Bronchial epithelial cell (primary cell): ENCODE measurements around the gene STAT5B. TPM values are rescaled to one million over a fixed set of nuclear protein-coding genes. Genes with fewer than 3 reads are reported as not detected.
A peak's percentile ranks its signal among the peaks of the same experiment; 100 is the strongest.
"Not testable (repeated sequence)": the region's sequence is repeated elsewhere in the genome, so short reads cannot be mapped to it uniquely, and the experiment has no call there.

Experiments
- DNase-seq: peaks from one replicate; pipeline ENCODE4 v3.0.0-alpha.2; 2010; ENCODE audit warnings: low read depth
- FAIRE-seq: peaks from 2 replicates; lab custom pipeline; 2011; peaks lifted over from hg19 to GRCh38; lab: Jason Lieb, UNC
- H3K27me3 ChIP-seq: 2 replicates; pipeline ENCODE4 v1.5.1; 2011; ENCODE audit warnings: low read length; ENCODE audit not compliant: control insufficient read depth, insufficient read depth
- H3K36me3 ChIP-seq: 2 replicates; pipeline ENCODE4 v1.5.1; 2011; ENCODE audit warnings: low read length; ENCODE audit not compliant: control insufficient read depth, insufficient read depth
- H3K4me3 ChIP-seq: 2 replicates; pipeline ENCODE4 v1.5.1; 2011; ENCODE audit warnings: mild to moderate bottlenecking, low read depth, low read length, control low read depth
- CTCF ChIP-seq: IDR thresholded peaks from 2 replicates; pipeline ENCODE4 v1.5.1; 2011; ENCODE audit warnings: mild to moderate bottlenecking, moderate library complexity, low read length, control low read depth, inconsistent platforms; ENCODE audit not compliant: insufficient read depth, severe bottlenecking
- total RNA-seq: library from RNA; depleted of rRNA; stranded (reverse); fragments of >200 nt; gene quantifications from 2 replicates; pipeline ENCODE4 v1.2.1, GENCODE V29; 2014

Gene STAT5B
- total RNA-seq, 1 donor from 2014 or later: 11.6 TPM

- Histone ChIP-seq H3K4me3 (no peak overlapping the region), H3K36me3 (no peaks in the 10 kb centered on the region), H3K27me3 (no peaks in the 10 kb centered on the region)
- DNase-seq (no peak), FAIRE-seq (no peak)
- no peak for TF ChIP-seq CTCF
These were observed 28.2 kb upstream of the STAT5B start for GRCh38 chr17:42304187-42305030.

GRCh38 chr17:42303694-42304093 is 27.5 kb upstream of the STAT5B start:
- Histone ChIP-seq H3K27me3 (no peaks in the 10 kb centered on the region), H3K36me3 (no peaks in the 10 kb centered on the region), H3K4me3 (no peak overlapping the region)
- no peak for FAIRE-seq
- DNase-seq: no peak
- no peak for TF ChIP-seq CTCF

- H3K27me3 ChIP-seq: no peaks in the 10 kb centered on the region
- DNase-seq (no peak), FAIRE-seq (peak; percentile 18)
- no peak for TF ChIP-seq CTCF
- H3K36me3 ChIP-seq: no peaks in the 10 kb centered on the region
- H3K4me3 ChIP-seq: no peak overlapping the region
These were observed 24.8 kb upstream of the STAT5B start for GRCh38 chr17:42301022-42301421.

GRCh38 chr17:42299913-42300312 is 23.7 kb upstream of the STAT5B start:
- DNase-seq, H3K4me3 ChIP-seq, H3K36me3 ChIP-seq, FAIRE-seq, H3K27me3 ChIP-seq: not testable (repeated sequence)

- peak; percentile 40 for FAIRE-seq
- DNase-seq, H3K36me3 ChIP-seq: not testable (repeated sequence)
These were observed 23.2 kb upstream of the STAT5B start for GRCh38 chr17:42299361-42299760.

GRCh38 chr17:42297775-42298174 is 21.6 kb upstream of the STAT5B start:
- not testable (repeated sequence) for DNase-seq, H3K4me3 ChIP-seq, H3K27me3 ChIP-seq, H3K36me3 ChIP-seq
- peak; percentile 13 for FAIRE-seq

More at GRCh38 chr17:42299361-42299760, 23.2 kb upstream of the STAT5B start:
- H3K4me3 ChIP-seq, H3K27me3 ChIP-seq: not testable (repeated sequence)

- H3K4me3 ChIP-seq: no peak overlapping the region
- no peak for TF ChIP-seq CTCF
- DNase-seq (no peak), FAIRE-seq (no peak)
- no peaks in the 10 kb centered on the region for H3K36me3 ChIP-seq
- no peaks in the 10 kb centered on the region for H3K27me3 ChIP-seq
These were observed 19.8 kb upstream of the STAT5B start for GRCh38 chr17:42296012-42296411.
